ENCODE measurements around the gene ELL3.
"Not testable (repeated sequence)": the region's sequence is repeated elsewhere in the genome, so short reads cannot be mapped to it uniquely, and the experiment has no call there.

ELL3 gene, protein sequence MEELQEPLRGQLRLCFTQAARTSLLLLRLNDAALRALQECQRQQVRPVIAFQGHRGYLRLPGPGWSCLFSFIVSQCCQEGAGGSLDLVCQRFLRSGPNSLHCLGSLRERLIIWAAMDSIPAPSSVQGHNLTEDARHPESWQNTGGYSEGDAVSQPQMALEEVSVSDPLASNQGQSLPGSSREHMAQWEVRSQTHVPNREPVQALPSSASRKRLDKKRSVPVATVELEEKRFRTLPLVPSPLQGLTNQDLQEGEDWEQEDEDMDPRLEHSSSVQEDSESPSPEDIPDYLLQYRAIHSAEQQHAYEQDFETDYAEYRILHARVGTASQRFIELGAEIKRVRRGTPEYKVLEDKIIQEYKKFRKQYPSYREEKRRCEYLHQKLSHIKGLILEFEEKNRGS

DNA sequence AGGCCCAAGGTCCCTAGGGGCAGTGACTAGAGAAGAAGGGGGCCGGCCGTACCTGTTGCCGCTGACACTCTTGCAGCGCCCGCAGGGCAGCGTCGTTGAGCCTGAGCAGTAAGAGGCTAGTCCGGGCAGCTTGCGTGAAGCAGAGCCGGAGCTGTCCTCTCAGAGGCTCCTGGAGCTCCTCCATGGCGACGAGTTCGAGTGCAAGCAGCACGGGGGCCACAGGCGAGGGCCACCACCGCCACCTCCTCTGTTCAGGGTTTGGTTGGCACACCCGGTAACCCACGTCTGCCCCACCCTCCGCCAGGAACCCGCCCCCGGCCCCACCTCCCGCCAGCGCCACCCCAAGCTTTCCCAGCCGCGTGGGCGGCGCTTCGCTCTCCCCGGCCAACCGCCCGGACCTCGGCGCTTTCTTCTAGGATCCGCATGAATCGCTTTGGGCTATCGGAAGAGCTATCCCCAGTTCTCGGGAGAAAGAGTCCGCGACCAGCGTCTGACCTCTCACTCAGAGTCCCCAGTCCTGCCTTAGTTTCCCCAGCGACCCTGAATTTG lies at the start of gene ELL3:
TSS of gene ELL3 (minus strand) at position 249 of the 549 bp plus-strand sequence. CDS start at position 184, 65 bp downstream.
- no peak for DNase-seq (ENCODE audit: low read depth, low spot score)

DNA sequence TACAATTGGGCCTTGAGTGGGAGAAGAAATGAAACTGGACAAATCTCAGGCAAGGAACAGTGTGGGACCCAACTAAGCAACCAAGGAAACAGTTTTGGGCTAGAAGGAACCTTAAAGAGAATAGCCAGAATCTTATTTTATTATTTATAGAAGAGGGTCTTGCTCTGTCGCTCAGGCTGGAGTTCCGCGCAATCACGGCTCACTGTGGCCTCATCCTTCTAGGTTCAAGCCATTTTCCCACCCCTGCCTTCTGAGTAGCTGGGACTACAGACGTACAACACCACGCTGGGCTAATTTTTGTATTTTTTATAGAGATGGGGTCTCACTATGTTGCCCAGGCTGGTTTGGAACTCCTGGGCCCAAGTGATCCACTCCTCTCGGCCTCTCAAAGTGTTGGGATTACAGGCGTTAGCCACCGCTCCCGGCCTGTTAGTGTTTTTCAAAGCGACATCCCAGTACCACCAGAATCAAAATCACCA lies 49.3 kb upstream of the ELL3 start:
- no peak for DNase-seq (ENCODE audit: low read depth, low spot score)

DNA sequence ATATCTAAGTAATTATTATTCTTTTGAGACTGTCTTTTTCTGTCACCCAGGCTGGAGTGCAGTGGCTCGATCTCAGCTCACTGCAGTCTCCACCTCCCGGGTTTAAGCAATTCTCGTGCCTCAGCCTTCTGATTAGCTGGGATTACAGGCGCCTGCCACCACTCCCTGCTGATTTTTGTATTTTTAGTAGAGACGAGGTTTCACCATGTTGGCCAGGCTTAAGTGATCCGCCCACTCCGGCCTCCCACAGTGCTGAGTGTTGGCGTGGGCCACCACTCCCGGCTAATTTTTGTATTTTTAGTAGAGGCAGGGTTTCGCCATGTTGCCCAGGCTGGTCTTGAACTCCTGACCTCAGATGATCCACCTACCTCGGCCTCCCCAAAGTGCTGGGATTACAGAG lies 48.5 kb upstream of the ELL3 start:
- not testable (repeated sequence) for DNase-seq (ENCODE audit: low read depth, low spot score)

DNA sequence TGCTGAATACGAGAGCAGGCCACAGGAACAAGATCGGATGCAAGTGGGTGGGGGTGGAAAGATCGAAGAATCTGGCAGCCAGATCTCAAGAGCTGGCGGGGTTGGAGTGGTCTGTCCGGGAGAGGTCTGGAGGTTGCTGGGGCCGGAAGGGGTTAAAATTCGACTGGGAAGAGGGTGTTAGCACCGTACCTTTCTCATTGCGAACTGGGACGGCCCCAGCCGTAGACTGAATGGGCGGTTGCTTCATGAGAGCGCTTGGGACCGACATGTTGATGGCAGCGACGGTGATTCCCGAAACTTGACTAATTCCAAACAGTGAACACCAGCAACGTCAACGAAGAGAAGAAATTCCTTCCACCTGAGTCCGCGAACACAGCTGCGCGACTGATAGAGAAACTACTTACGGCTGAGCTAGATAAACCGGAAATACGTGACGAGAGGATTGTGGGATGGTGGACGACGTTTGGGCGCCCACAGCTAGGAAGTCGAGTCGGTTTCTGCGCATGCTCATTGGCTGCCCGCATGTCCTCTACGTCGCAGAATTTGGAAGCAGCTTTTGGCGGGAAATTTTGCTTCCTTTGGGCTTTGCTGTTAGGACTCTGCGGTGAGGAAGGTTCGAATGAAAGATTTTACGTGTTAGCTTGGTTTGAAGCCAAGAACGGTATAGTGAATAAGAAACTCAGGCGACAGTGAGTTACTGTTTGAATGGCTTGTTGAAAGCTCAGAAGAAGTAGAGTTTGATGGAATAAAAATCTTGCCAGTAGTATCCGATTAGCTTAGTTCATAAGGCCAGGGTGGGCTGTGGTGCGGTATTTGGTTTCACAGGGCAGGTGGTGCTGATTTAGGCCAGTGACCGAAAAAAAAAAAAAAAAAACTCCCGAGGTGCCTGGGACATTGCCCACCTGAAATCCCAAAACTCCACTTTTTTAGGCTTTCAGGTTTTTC lies 47.8 kb upstream of the ELL3 start, which contains the start of gene MFAP1:
TSS of gene MFAP1 (minus strand) at position 389 of the 945 bp plus-strand sequence. CDS start at position 268, 121 bp downstream.
- peak; percentile 88 for DNase-seq (ENCODE audit: low read depth, low spot score)

DNA sequence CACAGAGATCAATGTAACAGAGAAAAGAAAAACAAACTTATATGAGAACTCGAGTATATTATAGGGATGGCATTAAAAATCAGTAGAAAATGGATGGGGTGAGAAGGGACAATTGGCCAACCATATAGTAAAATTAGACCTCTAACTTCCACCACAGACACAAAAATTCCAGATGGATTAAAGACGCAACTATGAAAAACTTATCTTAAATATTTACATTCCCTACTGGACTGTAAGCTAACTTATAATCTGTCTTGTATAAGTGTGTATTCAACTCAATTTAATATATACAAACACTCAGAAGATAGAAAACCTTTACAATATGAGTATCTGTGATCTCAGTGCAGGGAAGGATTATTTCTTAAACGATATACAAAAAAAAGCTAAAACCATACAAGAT lies 44.7 kb upstream of the ELL3 start:
- DNase-seq (ENCODE audit: low read depth, low spot score), result no peak

DNA sequence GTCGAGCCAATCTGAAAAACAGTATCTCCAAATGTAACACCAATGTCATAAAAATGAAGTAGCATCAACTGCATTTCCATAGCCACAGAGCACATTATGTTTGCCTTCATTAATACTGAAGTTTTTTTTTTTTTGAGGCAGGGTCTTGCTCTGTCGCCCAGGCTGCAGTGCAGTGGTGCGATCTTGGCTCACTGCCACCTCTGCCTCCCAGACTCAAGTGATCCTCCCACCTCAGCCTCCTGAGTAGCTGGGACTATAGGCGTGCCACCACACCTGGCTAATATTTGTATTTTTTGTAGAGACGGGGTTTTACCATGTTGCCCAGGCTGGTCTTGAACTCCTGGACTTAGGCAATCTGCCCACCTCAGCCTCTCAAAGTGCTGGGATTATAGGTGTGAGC lies 38.3 kb upstream of the ELL3 start:
- not testable (repeated sequence) for DNase-seq (ENCODE audit: low read depth, low spot score)

DNA sequence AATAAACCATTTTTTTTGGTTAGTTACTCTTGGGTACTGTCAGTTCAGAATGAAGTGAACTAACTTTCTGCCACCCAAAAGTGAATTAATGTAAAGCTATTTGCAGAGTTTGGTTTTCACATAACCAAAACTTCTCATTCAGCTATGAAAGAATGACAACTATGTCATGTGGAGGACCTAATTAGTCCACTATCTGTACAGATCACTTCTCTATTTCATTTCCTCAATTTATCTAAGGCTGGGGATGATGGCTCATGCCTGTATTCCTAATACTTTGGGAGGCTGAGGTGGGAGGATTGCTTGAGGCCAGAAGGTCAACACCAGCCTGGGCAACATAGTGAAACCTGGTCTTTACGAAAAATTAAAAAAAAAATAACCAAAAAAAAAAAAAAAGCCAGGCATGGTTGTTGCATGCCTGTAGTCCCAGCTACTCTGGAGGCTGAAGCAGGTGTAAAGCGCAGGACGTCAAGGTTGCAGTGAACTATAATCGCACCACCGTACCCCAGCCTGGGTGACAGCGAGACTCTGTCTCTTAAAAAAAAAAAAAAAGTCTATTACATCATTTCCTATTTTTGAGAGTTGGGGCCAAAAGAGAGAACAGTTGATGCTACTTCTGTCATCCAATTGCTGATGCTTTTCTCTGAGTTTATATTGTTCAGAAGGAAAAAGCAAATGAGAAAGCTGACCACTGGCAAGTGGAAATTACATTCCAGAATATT lies 32.4 kb upstream of the ELL3 start:
- DNase-seq (ENCODE audit: low read depth, low spot score), result no peak

DNA sequence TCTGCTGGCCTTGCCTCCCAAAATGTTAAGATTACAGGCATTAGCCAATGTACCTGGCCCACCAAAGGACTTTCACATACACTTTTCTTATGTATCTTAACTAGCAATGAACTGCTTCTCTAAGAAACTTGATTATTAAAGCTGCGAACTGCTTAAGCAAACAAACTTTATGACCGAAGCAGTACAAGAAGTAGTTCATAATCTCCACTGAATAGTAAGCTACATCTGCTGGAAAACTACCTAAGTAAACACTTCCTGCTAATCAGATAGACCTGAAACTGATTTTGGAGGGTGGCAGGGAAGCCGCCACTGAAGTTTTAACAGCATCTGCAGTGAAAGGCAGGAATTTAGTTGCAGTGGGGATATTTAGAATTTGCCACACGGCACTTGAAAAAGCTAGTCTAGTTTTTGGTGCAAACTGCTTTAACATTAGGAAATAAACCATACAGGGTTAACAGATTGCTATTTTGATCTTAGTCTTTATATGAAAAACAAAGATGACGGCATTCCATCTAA lies 31.7 kb upstream of the ELL3 start:
- no peak for DNase-seq (ENCODE audit: low read depth, low spot score)

DNA sequence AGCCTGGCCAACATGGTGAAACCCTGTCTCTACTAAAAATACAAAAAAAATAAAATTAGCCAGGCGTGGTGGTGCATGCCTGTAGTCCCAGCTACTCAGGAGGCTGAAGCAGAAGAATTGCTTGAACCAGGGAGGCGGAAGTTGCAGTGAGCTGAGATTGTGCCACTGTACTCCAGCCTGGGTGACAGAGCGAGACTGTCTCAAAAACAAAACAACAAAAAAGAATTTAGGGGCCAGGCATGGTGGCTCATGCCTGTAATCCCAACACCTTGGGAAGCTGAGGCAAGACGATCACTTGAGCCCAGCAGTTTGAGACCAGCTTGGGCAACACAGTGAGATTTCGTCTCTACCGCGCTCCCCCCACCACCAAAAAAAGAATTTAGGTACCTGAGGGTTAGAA lies 25.9 kb upstream of the ELL3 start:
- not testable (repeated sequence) for DNase-seq (ENCODE audit: low read depth, low spot score)

DNA sequence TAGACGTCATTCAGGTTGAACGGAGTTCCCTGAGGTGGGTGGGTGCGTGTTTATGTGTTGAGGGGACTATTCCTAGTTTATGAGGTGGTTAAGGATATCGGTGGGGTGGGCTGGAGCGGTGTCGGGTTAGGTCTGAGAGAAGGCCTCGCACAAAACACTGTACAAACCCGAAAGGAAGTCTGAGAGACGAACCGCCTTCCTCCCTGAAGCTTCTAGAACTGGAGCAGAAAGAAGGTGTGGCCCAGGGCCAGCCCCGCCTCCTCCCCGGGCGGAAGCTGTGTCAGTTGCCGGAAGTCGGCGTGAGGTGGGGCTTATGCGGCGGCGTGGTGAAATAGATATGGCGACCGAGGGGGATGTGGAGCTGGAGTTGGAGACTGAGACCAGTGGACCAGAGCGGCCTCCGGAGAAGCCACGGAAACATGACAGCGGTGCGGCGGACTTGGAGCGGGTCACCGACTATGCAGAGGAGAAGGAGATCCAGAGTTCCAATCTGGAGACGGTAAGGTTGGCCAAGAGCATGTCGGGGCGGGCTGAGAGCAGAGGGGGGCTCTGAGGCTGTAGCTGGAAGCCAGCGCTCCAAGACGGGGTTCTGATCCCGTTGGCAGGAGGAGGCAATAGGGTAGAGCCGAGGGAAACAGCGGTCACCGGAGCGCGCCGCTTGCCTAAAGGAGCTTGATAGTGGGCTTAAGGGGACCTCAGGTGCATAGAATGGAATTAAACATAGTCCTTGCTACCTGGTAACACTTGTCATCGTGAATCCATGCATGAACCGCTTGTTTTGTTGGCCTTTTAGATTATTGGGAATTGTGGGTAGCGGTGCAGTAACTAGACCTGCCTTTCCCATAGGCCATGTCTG lies 23.7 kb upstream of the ELL3 start, which contains the start of gene HYPK:
TSS of gene HYPK (plus strand) at position 314 of the 856 bp plus-strand sequence. CDS start at position 338, 24 bp downstream.
- peak; percentile 84 for DNase-seq (ENCODE audit: low read depth, low spot score)

DNA sequence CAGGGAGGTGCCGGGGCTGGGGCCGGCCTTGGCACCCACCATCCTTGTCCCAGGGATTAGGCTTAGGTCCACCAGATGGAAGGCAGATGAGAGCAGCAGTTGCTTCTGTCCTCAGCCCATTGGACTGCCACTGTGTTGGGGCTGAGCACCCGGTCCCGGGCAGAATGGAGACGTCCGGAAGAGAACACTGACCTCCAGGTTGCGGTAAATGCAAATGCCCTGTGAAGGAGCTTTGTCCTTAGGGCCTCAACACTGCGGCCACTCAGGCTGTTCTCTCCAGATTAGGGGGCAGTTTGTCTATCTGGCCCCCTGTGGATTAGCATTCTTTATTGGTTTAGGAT lies 23.1 kb upstream of the ELL3 start, which contains the start of gene SERINC4:
TSS of gene SERINC4 (minus strand) at position 276 of the 341 bp plus-strand sequence. CDS start at position 42, 234 bp downstream.
- no peak for DNase-seq (ENCODE audit: low read depth, low spot score)

DNA sequence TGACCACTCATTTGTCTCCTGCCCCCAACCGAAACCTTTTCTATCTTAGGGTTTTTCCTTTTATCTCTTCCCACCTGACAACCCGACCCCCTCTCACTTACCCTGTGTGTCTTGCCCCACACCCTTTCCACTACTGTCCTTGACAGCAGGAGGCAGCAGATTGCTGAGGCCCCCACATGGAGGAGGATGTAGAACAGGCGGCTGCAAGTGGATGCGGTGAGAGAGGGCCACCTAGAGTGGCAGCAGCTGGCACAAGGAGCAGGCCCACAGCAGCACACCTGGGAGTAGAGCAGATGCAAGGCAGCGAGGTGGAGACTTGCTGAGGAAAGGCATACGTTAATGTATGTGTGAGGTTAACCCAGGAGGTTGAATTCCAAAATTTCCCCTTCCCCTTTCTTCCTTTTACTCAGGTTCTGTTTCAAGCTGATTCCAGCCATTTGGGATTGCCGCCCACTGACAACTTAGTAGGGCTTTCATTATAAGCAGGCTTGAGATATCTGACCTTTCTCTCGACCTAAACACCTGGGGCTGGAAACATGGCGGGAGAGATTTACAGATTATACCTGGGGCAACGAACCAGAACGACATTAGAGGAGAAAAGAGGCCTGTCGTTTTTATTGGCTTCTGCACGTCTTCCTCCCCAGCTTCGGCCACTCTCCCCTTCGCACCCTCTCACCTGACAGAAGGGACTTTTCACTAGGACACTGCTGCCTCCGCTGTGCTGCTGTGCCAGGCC lies 22.6 kb upstream of the ELL3 start:
- DNase-seq (ENCODE audit: low read depth, low spot score), result no peak

DNA sequence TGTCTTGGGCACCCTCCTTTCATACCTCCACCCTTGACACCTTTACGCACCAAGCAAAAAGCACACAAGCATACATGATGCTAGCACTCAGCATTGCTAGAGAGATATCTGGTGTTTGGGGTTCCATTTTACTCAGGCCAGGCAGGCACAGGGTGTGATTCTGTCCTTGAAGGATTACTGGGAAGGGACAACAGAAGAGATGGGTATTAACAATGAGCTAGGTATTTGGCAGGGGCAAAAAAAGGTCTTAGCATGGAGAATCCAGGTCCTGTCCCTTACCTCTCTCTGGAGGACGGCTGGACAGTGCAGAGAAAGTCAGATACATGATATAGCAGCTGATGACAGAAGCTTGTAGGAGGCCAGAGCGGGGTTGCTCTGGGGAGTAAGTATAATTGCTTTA lies 19.8 kb upstream of the ELL3 start:
- DNase-seq (ENCODE audit: low read depth, low spot score), result no peak

DNA sequence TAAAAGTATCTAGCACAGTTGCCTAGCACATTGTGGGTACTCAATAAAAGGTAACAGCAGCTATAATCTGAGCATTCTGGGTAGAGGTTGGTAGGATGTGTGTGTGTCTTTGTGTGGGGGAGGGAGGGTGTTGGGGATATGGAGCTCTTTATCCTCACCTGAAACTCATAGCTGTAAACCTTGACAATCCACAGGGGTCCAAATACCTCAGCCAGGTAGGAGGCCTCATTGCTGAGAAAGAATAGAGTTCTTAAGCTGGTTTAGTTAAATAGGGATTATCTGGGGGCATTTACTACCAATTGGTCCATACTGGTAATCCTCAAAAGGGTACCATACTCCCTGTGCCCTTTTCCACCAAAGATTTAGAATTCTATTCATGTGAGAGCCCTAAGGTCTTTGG lies 19.2 kb upstream of the ELL3 start:
- DNase-seq (ENCODE audit: low read depth, low spot score), result no peak

DNA sequence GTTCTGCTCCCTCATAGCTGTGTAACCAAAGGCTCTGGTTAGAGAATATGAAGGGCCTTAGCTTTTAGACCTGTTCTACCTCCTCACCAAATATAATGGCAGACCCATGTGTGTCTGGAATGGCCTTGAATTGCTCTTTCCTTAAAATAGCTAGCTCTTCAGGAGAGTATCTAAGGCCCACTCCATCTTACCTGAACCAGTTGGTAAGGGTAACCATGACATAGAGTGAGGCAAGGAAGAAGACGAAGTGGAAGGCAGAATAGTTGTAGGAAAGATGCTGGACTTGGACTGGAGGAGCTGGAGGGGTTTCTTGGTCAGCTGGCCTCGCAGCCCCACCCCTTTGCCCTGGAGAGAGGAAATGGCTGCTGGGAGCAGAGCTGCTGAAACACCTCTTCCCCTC lies 18.4 kb upstream of the ELL3 start:
- no peak for DNase-seq (ENCODE audit: low read depth, low spot score)

DNA sequence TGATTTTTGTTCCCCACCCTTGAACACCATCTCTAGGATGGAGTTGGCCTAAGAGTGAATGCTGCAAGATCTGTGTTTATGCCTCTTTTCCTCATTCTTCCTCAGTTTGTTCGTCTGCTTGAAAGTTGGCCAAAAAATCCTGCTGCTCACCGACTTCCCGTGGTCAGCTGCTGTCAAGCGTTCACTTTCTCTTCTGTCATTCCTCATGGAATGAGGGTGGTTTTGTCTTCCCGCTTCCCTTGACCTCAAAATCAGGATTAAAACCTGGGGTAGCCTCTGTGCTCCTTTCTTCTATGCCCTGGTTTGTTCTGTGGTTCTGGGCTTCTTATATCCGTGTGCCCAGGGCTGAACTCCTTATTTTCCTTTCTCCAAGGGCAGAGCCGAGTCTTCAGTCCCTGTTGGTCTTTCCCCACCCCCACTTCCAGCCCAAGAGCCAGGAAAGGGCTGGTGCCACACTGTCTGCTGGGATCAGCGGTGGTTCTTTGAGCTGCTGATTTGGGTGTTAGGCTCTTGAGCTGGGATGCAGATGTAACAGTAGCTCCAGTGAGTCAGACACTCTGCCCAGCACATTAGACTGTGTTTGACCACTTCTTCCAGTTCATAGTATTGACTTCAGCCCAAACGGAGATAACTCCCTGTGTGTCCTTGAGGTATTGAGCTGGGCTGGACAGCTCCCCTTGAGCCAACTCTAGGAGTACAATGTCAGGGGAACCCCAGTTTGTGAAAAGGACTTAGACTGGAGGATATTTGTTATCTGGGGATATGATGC lies 17.7 kb upstream of the ELL3 start:
- DNase-seq (ENCODE audit: low read depth, low spot score), result no peak

DNA sequence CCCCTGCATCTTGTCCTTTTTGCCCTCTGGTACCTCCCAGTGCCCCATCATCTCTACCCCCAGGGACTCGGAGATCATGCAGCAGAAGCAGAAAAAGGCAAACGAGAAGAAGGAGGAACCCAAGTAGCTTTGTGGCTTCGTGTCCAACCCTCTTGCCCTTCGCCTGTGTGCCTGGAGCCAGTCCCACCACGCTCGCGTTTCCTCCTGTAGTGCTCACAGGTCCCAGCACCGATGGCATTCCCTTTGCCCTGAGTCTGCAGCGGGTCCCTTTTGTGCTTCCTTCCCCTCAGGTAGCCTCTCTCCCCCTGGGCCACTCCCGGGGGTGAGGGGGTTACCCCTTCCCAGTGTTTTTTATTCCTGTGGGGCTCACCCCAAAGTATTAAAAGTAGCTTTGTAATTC lies 16.9 kb upstream of the ELL3 start:
- no peak for DNase-seq (ENCODE audit: low read depth, low spot score)

DNA sequence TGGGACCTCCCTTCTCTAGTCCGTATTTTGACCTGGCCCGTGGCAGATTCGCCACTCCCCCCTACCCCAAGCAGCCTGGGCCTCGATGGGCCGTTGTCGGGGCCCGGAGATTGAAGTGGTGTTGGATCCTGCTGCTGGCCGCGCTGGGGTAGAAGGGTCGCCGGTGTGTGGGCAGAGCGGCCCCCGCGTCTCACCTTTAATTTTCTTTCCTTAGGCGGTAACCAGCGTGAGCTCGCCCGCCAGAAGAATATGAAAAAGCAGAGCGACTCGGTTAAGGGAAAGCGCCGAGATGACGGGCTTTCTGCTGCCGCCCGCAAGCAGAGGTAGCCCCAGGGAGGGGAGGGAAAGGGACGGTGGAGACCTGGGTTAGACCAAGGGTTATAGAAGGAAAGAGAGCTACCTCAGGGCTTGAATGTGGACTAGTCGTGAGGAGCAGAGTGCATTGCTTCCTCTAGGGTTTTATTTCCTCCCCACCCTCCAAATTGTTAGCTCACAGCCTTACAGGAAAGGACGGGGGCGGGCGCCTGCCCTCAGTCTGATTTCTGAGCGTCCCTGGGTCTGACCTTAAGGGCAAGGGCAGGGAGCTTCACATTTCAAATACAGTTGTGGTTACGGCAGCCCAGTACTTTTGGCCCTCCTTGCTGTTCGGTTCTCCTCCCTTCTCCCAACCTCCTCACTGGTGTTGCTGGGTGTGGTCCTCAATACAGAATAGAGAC lies 16.2 kb upstream of the ELL3 start:
- DNase-seq (ENCODE audit: low read depth, low spot score), result no peak

Data from activated CD4-positive, CD25-positive, alpha-beta regulatory T cell treated with anti-CD3 and anti-CD28 coated beads, Interleukin-2, amount 50 U/mL, for 16 hours (primary cell).